GM19468 (cell line): ENCODE data around the gene GFI1.
"Not testable (repeated sequence)": the region's sequence is repeated elsewhere in the genome, so short reads cannot be mapped to it uniquely, and the experiment has no call there.

Experiments
- ATAC-seq: cut with Tn5 transposase; IDR thresholded peaks from one replicate; pipeline ENCODE4 v1.9.1; 2021; ENCODE audit warnings: mild to moderate bottlenecking, moderate library complexity, moderate number of reproducible peaks; ENCODE audit not compliant: unreplicated experiment; ENCODE audit errors: extremely low read depth

Gene GFI1

DNA sequence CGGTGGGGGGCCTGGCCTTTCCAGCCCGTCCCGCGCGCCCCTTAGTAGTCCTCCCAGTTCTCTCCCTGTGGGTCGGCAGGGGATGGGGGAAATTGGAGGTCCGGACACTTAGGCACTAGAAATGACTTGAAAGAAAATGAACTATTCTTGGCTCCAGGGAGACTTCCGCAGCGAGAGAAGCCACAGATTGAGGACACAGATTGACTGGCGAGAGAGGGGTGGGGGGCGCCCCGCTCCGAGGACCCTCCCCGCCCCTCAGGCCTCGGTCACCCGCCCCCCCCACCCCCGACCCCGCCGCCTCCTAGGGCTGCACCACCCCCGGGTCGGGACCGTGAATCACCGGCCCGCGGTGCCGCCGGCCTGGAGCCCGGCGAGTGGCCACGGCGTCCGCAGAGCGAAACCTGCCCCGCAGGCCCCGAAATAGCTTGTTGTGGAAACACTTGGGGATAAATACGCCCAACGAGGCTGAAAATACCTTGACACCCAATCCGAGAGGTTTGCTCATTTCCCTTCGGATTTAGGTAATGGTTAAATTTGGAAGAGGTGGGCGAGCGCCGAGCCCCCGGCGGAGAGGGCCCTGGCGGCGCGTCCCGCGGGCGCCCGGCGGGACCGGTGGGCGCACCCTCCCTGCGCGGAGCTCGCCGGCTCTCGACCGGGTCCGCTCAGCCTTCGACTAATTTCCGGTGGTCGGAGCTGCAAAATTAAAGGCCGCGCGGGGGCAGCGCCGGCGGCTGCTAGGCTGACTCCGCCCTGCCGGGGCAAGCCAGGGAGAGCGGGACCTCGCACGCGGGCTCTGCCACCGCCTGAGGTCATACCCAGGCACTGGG lies at the start of gene GFI1:
Gene GFI1 (minus strand): TSS at position 675 of the 827 bp plus-strand sequence. CDS start 3,438 bp downstream, outside the sequence.
- peak; percentile 15 for ATAC-seq

DNA sequence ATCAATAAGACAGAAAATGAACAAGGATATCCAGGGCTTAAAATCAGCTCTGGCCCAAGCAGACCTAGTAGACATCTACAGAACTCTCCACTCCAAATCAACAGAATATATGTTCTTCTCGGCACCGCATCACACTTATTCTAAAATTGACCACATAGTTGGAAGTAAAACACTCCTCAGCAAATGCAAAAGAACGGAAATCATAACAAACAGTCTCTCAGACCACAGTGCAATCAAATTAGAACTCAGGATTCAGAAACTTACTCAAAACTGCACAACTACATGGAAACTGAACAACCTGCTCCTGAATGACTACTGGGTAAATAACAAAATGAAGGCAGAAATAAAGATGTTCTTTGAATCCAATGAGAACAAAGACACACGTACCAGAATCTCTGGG lies 45.6 kb upstream of the GFI1 start:
- ATAC-seq = not testable (repeated sequence)

DNA sequence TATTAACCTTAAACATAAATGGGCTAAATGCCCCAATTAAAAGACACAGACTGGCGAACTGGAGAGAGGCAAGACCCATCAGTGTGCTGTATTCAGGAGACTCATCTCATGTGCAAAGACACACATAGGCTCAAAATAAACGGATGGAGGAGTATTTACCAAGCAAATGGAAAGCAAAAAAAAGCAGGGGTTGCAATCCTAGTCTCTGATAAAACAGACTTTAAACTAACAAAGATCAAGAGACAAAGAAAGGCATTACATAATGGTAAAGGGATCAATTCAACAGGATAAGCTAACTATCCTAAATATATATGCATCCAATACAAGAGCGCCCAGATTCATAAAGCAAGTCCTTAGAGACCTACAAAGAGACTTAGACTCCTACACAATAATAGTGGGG lies 45.2 kb upstream of the GFI1 start:
- ATAC-seq = not testable (repeated sequence)

DNA sequence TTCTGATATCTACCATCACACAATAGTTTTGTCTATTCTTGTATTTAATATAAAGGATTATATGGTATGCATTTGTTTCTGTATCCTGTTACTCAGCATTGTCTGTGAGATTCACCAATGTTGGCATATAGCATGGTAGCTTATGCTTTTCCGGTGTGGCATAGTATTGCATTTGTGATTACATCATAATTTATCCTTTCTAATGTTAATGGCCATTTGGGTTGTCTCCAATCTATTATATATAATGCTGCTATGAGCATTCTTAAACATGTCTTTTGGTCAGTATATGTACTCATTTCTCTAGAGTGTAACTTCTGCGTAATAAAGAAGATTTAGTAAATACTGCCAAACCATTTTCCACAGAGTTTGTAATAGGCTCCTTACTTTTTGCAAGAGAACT lies 40.9 kb upstream of the GFI1 start:
- ATAC-seq = no peak

DNA sequence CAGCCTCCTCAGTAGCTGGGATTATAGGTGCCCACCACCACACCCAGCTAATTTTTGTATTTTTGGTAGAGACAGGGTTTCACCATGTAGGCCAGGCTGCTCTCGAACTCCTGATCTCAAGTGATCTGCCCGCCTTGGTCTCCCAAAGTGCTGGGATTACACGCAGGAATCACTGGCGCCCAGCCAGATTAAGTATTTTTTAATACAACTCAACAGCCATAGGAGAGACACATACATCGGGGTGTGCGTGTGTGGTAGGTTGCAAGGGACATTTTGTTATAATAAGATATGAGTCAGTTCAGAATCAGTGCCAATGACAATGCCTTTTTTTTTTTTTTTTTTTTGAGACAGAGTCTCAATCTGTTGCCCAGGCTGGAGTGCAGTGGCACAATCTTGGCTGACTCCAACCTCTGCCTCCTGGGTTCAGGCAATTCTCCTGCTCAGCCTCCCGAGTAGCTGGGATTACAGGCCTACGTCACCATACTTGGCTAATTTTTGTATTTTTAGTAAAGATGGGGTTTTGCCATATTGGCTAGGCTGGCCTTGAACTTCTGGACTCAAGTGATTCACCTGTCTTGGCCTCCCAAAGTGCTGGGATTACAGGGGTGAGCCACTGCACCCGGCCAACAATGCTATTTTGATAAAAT lies 38.3 kb upstream of the GFI1 start:
- not testable (repeated sequence) for ATAC-seq

DNA sequence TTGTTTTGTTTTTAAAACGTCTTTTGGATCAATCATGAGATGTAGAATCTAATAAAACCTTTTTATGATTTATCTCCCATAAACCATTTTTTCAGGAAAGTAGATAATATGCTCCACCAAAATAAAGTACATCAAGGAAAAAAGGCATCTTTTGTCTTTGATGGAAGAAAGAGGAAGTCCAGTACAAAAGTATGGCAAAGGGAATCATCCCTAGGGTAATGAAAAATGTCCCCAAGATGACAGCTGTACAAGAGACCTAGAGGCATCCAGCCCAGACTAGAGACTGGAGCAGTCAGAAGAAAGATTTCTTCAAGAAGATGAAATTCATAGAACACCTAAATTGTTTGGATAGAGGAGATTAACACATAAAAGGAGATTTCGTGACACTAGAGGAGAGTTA lies 32.3 kb upstream of the GFI1 start:
- ATAC-seq = no peak

DNA sequence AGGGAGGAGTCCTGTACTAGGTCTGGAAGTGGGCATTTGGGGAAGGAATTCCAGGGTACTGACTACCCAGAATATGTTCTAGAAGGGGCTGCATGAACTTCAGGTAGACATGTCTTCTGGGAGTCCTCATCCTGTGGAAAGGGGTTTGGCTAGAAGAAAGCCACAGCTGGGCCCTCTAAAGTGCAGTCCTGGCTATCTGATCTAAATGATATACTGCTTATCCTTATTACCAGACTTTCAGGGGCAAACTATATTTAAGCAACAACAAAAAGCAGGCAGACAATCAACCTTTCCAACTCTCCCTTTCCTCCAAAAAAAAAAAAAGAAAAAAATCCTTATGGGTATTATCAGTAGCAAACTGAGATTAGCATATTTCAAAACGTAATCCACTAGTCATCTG lies 29.8 kb upstream of the GFI1 start:
- no peak for ATAC-seq

DNA sequence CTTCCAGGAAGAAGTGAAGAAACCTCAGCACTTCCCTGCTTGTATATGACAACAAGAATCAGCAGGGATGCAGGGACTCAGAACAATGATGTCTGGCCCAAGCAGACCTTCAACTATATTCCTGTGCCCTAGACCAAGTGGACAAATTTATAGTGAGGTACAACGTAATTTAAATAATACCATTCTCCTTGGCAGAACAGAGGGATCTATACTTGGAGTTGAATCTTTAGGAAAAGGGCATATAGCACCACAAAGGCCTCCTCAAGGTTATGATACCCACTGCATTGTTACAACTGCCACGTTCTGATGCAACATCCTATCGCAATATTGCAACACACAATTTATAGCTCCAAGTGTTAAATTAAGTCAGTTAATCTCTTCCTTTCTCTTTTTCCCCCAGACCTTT lies 29.1 kb upstream of the GFI1 start:
- ATAC-seq = no peak

DNA sequence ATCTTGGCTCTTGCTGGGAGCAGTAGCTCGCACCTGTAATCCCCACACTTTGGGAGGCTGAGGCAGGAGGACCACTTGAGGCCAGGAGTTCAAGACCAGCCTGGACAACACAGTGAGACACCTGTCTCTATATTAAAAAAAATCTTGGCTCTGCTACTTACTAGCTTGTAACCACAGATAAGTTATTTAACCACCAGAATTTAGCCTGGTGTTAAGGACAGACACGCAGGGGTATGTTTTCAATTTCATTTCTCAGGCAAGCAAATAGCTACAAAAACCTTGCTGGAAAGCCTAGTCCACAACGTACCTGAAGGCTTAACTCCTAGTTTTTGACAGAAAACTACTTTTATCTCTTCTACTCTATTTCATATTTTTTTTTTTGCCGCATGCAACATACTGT lies 24.8 kb upstream of the GFI1 start:
- peak; percentile 69 for ATAC-seq

DNA sequence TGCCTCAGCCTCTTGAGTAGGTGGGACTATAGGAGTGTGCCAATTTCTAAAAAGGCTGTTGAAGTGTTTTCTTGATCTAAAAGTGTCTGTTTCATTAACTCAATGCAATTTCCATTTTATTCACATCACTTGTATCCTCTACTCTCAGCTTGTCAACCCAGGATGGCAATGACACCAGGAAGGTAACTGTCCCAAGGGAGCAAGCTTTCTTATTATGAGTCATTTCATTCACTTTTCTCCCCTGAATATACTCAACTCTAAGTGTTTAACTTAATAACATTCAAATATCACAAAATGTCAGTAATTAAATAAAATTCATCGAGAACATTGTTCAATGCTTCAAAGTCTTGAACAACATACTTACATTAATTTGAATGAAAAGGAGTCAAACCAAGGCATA lies 22.9 kb upstream of the GFI1 start:
- no peak for ATAC-seq

DNA sequence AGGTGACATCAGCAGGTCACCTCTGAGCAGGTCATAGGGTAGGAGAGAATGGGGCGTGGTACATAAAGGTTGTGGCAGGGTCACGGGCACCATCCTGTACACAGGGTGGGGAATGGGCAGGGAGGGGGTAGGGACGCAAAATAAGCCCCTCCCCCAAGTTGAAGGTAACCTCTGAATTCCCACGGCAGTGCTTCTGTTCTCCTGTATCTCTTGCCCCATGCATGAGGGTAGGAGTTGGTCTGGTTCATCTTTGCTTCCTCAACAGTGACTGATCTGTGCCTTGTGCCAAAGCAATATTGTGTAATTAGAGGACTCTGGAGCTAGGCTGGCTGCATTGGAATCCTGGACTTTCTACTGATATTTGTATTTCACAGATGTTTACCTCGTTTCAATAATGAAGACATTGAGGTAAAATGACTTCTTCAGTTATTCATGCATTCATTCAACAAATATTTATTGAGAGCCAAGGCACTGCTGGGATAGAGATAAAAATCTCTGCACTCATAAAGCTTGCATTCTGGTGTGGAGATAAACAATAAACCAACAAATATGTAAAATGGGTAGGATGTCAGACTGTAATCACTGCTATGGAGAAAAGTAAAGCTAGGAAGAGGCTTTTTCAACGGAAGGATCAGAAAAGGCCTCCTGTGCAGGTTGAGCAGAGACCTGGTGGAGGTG lies 18.4 kb upstream of the GFI1 start:
- no peak for ATAC-seq

DNA sequence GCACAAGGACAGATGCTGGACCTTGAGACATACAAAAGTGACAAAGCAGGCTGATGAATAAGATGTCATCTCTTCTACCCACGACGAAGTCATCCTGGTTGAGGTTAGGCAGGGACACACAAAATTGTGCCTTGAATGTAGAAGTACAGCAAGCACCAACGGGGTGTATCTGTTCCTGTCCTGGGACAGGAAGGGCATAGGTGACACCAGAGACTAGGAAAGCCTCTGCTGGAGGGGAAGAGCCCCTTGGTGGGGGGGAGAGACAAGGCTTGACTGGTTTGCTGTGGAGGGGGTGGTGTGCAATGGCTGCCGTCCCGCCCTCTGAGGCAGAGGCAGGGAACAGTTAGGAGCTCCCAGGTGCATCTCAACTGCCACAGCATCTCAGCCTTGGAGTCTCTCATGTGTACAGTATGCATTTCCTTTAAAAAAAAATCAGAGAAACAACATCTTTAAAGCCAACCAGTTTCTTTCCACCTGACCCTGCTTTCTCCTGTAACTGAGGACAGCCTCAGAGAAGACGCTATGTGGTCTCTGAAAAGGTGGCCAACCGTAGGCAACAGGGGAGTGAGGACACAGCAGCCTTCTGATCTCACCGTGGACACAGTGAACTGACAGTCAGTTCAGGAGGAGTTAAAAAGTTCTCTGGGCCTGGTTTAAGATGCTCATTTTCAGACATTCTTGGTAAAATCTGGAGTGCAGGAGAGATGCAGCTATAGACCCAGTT lies 17.7 kb upstream of the GFI1 start:
- no peak for ATAC-seq

DNA sequence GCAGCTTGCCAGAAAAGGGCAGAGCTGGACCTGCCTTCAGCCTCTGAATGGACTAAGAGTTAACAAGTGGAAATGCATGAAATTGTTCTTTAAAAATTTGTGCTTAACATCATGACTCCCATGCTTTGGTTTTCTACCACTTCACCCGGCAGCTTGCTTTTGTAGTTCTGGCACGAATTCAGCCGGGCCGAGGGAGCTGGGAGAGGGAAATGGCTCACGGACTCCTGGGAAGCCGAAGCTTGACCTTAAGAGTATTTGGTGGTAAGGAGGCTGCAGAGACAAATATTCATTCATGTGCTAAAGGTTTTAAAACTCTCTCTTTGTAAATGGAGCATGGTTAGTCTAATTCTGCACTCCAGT lies 17.2 kb upstream of the GFI1 start:
- no peak for ATAC-seq

DNA sequence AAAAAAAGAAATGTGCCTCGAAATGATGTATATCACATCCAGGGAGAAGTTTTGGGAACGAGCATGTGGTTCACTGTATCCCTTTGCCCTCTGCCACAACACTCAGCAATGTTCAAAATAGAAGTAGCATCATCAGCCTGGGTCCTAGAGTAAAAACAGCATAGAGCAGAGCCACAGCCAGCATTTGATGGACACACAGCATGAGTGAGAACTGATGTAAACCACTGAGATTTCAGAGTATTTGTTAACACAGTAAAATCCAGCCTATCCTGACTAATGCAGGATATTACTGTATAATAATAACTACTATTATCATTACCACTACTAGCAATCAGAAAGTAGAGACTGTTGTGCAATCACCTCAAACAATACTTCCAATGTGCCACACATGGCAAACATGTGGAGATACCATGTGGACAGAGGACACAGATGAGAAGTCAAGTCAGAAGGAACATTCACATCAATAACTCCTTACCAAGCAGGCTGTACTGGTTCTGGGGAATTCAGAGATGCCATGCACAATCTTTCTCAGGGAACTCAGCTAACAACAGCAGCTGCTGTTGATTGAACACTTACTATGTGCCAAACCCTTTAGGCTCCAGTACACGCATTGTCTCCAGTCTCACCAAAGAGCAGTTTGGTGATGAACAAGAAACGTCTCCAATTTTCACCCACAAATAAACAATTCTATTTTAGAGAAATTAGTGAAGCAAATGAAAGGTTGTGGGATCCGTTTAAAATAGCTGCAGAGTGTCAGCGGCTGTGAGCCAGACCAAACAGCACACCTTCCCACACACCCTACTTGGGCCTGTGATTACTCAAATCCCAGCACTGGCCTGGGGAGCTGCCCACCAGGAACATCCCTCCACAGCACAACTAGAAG lies 16.6 kb upstream of the GFI1 start:
- no peak for ATAC-seq

DNA sequence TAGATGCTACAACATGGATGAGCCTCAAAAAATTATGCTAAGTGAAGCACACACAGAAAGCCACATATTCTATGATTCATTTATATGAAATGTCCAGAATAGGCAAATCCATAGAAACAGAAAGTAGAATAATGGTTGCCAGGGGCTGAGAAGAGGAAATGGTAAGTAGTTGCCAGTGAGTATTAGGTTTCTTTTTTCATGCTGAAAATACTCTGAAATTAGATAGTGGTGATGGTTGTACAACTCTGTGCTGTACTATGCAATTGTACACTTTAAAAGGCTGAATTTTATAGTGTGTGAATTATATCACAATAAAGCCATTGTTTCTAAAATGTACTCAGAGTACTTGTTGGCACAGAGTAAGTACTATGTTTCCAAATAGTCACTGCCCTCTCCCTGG lies 15.5 kb upstream of the GFI1 start:
- peak; percentile 76 for ATAC-seq

DNA sequence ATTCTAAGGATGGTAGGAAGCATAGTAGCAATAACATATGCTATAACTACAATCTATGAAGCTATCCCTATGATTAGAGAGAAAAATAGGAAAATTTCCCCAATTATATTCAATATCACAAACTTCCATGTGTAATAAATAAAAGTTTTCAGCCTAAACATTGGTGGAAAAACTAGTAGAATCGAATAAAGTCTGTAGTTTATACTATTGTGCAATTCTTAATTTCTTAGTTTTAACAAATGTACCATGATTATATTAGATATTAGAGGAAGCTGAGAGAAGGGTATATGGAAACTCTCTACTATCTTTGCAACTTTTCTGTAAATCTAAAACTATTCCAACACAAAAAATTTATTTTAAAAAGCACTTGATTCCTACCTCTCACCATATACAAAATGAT lies 13.8 kb upstream of the GFI1 start:
- no peak for ATAC-seq

DNA sequence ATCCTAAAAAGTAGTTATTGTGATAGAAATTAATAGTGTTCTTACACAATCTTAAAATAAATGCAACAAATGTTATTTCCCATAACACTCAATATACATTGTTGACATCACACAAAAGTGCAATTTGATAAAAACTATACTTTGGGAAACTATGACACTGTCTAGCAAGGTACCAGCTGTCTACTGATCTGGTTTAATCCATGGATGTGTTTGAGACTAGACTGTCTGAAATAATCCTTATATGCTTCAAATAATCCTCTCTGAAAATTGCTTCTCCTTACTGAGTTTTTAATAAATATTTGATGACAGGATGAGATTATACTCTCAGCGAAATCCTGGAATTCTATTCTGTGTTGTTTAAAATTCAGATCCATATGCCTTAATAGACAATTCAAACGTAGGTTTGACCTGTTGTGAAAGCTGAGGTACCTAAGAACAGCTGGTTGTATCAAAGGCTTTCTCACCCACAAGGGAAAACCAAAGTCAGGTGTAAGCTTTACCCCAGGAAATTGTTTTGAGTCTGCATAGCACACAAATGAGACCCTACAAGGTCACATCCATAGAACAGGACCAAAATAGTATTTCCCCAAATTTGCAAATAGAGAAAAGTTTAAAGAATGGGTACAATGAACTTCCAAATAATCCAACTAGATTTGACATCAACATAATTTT lies 8.8 kb upstream of the GFI1 start:
- ATAC-seq = no peak

DNA sequence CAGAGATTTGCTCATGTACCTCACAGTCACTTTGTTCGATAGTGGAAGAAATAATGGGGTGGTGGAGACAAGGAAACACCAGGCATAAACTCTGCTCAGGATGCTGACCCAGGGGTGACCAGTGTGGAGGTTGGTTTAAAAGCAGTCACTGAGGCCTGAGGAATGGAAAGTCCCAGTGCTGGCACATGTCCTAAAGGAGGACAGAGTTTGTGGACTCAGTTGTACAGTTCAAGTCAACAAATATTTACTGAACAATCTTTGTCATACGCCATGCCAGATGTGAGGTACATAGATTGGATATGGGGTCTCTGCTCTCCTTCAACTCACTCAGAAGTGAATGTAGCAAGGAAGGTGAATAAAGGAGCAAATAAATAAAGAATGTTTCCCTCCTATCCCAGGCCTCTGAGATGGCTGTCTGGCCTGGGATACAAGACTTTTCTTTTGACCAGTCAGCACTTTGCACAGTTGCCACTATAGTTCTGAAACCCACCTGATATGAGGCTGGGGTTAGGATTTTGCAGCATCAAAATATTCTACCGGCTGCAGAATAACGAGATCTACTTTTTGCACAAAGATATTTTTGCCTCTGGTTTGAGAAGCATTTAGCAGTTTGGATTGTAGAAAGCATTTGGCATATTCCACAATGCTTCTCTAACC lies 7.9 kb upstream of the GFI1 start:
- ATAC-seq = no peak

DNA sequence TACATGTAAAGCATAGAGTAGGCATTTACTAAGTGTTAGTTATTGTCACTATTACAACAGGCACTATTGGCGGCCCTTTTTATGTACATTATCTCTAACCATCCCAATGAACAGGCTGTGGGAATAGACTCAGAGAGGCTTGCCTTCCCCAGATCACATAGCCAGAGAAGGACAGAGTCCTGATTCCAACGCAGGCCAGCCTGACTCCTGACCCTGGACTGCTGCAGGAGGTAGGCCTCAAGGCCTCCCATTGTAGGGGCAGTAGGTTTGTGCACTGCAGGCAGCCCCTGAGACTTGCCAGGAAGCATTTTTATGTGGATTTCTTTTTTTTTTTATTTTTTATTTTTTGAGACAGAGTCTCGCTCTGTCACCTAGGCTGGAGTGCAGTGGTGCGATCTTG lies 6.4 kb upstream of the GFI1 start:
- no peak for ATAC-seq
